ENCODE data around the gene ITGA3. TPM values are rescaled to one million over a fixed set of nuclear protein-coding genes. Genes with fewer than 3 reads are reported as not detected.

Gene ITGA3
- total RNA-seq, 1 donor from 2014 or later = 212 TPM

GRCh38 chr17:50100480-50100883, 44.6 kb downstream of the ITGA3 start:
- H3K4me3 ChIP-seq = no peak overlapping the region
- peaks cover 26% of the 10 kb centered on the region for H3K4me1 ChIP-seq
- H3K27me3 ChIP-seq = no peaks in the 10 kb centered on the region
- DNase-seq (no peak), ATAC-seq (no peak)
- intact Hi-C loops (cut with DNase I) = no loop called here
- no peaks in the 10 kb centered on the region for H3K9me3 ChIP-seq
- TF ChIP-seq, protein P1, sequence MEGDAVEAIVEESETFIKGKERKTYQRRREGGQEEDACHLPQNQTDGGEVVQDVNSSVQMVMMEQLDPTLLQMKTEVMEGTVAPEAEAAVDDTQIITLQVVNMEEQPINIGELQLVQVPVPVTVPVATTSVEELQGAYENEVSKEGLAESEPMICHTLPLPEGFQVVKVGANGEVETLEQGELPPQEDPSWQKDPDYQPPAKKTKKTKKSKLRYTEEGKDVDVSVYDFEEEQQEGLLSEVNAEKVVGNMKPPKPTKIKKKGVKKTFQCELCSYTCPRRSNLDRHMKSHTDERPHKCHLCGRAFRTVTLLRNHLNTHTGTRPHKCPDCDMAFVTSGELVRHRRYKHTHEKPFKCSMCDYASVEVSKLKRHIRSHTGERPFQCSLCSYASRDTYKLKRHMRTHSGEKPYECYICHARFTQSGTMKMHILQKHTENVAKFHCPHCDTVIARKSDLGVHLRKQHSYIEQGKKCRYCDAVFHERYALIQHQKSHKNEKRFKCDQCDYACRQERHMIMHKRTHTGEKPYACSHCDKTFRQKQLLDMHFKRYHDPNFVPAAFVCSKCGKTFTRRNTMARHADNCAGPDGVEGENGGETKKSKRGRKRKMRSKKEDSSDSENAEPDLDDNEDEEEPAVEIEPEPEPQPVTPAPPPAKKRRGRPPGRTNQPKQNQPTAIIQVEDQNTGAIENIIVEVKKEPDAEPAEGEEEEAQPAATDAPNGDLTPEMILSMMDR (IDR thresholded peaks at IDR 0.05) = no peak
- H3K27ac ChIP-seq = no peak overlapping the region
- H3K36me3 ChIP-seq = peaks cover 32% of the 10 kb centered on the region

DNA sequence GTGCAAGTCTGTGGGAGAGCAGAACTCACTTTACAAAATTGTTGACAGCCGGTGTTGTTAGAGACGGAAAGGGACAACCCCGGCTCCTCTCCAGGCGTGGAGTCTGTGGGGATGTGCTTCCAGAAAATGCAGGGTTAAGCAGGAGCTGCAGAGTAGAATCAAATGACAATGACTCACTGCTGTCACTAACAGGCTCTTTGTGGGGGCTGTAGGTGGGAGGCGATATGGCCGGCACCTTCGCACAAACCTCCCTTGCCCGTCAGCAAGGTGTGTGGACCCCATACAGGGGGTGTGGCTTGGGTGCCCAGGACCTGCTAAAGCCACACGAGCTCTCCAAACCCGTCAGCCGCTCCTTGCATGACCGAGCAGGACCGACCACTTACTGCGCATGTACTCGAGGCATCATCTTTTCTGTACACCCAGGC, 45.0 kb downstream of the ITGA3 start:
- Histone ChIP-seq H3K9me3 (no peaks in the 10 kb centered on the region), H3K4me3 (no peak overlapping the region), H3K36me3 (peaks cover 34% of the 10 kb centered on the region), H3K4me1 (peaks cover 24% of the 10 kb centered on the region), H3K27me3 (no peaks in the 10 kb centered on the region), H3K27ac (no peak overlapping the region)
- DNase-seq (no peak), ATAC-seq (no peak)
- TF ChIP-seq, protein P1 (IDR thresholded peaks at IDR 0.05) = no peak
- intact Hi-C loops (cut with DNase I) = no loop called here

GRCh38 chr17:50101346-50102163, 45.6 kb downstream of the ITGA3 start:
- H3K27ac ChIP-seq = peak overlapping the region; percentile 11
- no peak overlapping the region for H3K4me3 ChIP-seq
- TF ChIP-seq, protein P1 (IDR thresholded peaks at IDR 0.05) = no peak
- DNase-seq = no peak
- peaks cover 38% of the 10 kb centered on the region for H3K36me3 ChIP-seq
- no peaks in the 10 kb centered on the region for H3K27me3 ChIP-seq
- peak; percentile 60 for ATAC-seq
- intact Hi-C loops (cut with DNase I) = no loop called here
- peaks cover 18% of the 10 kb centered on the region for H3K4me1 ChIP-seq
- no peaks in the 10 kb centered on the region for H3K9me3 ChIP-seq

DNA sequence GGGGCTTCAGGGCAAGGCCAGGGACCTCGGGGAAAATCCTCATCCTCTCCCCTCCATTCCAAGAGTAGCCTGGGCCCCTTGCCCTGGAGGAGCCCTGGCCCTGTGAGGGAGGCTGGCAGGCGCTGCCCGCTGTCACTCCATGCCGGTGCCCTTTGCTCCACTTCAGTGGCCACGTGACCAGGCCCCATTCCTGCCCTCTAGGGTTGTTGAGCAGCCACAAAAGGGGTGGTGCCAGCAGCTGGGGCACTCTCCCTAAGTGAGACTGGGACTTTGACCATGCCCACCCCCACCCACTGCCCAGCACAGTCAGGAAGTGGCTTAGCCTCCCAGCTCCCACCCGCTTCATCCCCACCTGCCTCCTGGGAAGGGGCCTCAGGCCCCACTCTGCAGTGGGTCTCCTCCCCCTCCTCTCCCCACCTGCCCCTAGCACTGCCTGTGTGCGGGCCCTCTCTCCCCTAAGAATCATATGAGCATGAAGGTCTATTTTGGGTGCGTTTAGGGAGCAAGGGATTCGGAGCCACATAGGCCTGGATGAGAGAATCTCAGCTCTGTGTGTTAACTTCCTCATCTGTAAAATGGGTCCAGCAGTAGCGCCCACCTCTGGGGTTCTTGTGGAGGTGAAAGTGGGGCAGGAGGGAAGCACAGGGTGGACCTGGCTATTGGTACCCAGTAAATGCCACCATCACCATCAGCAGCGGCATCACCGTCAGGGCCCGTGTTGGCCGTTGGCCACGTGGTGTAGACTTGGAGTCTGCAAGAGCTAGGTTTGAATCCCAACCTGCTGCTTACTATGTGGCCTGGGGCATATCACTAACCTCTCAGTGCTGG, 46.5 kb downstream of the ITGA3 start:
- intact Hi-C loops (cut with DNase I) = no loop called here
- ATAC-seq (peak; percentile 82), DNase-seq (peak; percentile 91)
- no peaks in the 10 kb centered on the region for H3K9me3 ChIP-seq
- H3K36me3 ChIP-seq = peaks cover 46% of the 10 kb centered on the region
- no peaks in the 10 kb centered on the region for H3K27me3 ChIP-seq
- TF ChIP-seq, protein P1 (IDR thresholded peaks at IDR 0.05) = no peak
- H3K4me1 ChIP-seq = peaks cover 15% of the 10 kb centered on the region
- peak overlapping the region; percentile 11 for H3K27ac ChIP-seq
- H3K4me3 ChIP-seq = no peak overlapping the region

GRCh38 chr17:50103252-50103651, 47.3 kb downstream of the ITGA3 start:
- TF ChIP-seq, protein P1 (IDR thresholded peaks at IDR 0.05) = no peak
- H3K9me3 ChIP-seq = no peaks in the 10 kb centered on the region
- H3K4me1 ChIP-seq = peaks cover 15% of the 10 kb centered on the region
- no peak overlapping the region for H3K27ac ChIP-seq
- no peak for ATAC-seq
- intact Hi-C loops (cut with DNase I) = no loop called here
- no peaks in the 10 kb centered on the region for H3K27me3 ChIP-seq
- no peak overlapping the region for H3K4me3 ChIP-seq
- no peak for DNase-seq
- H3K36me3 ChIP-seq = peaks cover 40% of the 10 kb centered on the region
